Heart right ventricle (tissue), 16 donors: ENCODE results near the gene PPIG. TPM values are rescaled to one million over a fixed set of nuclear protein-coding genes. Genes with fewer than 3 reads are reported as not detected.

Experiments used
- ATAC-seq, 8 donors: fragments of 200-7000 bp; cut with Tn5 transposase; one replicate each; pipeline ENCODE4 v1.9.1; 2020; ENCODE audit warnings: mild to moderate bottlenecking in 8 of 8, moderate library complexity in 8 of 8, moderate number of reproducible peaks in 1 of 8
- DNase-seq, 2 donors: peaks; one replicate each; pipeline ENCODE4 v3.0.0-alpha.2; 2020
- H3K27ac ChIP-seq, 10 donors: fragments of 200-600 bp; sonication (generic) in 2 of 10; one replicate each; pipeline versions ENCODE4 v1.5.0 to v1.8.0; 2020 to 2022; ENCODE audit warnings: mild to moderate bottlenecking in 3 of 10
- H3K27me3 ChIP-seq, 7 donors: fragments of 200-600 bp; one replicate each; pipeline ENCODE4 v1.8.0; 2021 to 2022; ENCODE audit warnings: mild to moderate bottlenecking in 2 of 7
- H3K36me3 ChIP-seq, 9 donors: fragments of 200-600 bp; sonication (generic) in 1 of 9; one replicate each; pipeline versions ENCODE4 v1.5.0 to v1.8.0; 2020 to 2022; ENCODE audit warnings: mild to moderate bottlenecking in 2 of 9
- H3K4me1 ChIP-seq, 9 donors: fragments of 200-600 bp; sonication (generic) in 1 of 9; one replicate each; pipeline versions ENCODE4 v1.5.0 to v1.8.0; 2020 to 2022; ENCODE audit warnings: mild to moderate bottlenecking in 4 of 9
- H3K4me3 ChIP-seq, 10 donors: fragments of 200-600 bp; sonication (generic) in 2 of 10; one replicate each; pipeline versions ENCODE4 v1.5.0 to v1.8.0; 2020 to 2022; ENCODE audit warnings: mild to moderate bottlenecking in 7 of 10, moderate library complexity in 2 of 10
- H3K9me3 ChIP-seq, 11 donors: fragments of 200-600 bp in 10 of 11; sonication (generic) in 2 of 11; one replicate each; pipeline versions ENCODE4 v1.5.0 to v1.8.0; 2013 to 2022; ENCODE audit warnings: mild to moderate bottlenecking in 2 of 11, control low read depth in 1 of 11, moderate library complexity in 1 of 11
- CTCF ChIP-seq, 9 donors: fragments of 200-600 bp; sonication (generic) in 2 of 9; IDR thresholded peaks; one replicate each; pipeline versions ENCODE4 v1.5.0 to v1.8.0; 2021 to 2022; ENCODE audit warnings: antibody characterized with exemption in 9 of 9, mild to moderate bottlenecking in 5 of 9, moderate library complexity in 1 of 9
- WGBS, 2 donors: extraction: QIAGEN DNeasy Blood & Tissue Kit; methylation state at CpG; one replicate each; pipeline ENCODE4 v1.1.7; 2013; ENCODE audit warnings: inconsistent platforms in 1 of 2; 5-methylcytosine and 5-hydroxymethylcytosine counted together
- intact Hi-C, 10 donors: fragments of 100-400 bp; cut with DNase I; formaldehyde crosslinking; loops; one replicate each; pipeline versions ENCODE4 v1.11.1 to v1.14.2; 2022
- polyA plus RNA-seq, 2 donors: library from polyadenylated mRNA; stranded (reverse); fragments of 200-250 nt; gene quantifications; one replicate each; pipeline ENCODE4 v1.2.3, GENCODE V29; 2013
- total RNA-seq, 10 donors: library from RNA; stranded (reverse); fragmentation: NEBNext Ultra II Directional in 3 of 10; extraction: Animal tissue kit (Norgen Biotek cat#: 25700) in 3 of 10; gene quantifications; one replicate each; pipeline versions ENCODE4 v1.2.1 to v1.2.4, GENCODE V29; 2021 to 2023
- donor health status: Arrhythmogenic right ventricular cardiomyopathy.
- donor health status: ischemic (EF 13 %, LVEDD 7.1; RV severe dilation, severe dysfunction).
- donor health status: healthy with polysubstance abuse.
- donor health status: DM: no; HTN: yes; CAD: no.
- donor health status: DM: no; HTN: no; CAD: no.
- donor health status: ischemic (EF 25% LVEDD 6.9; RV normal size, moderate dysfunction).
- donor health status: ischemic (EF 25% LVEDD 5.7; RV mildly dilated, moderate dysfunction).
- donor health status: healthy.
- donor health status: DM: yes; HTN: yes; CAD: no.
- donor health status: Ischemic cardiomyopathy.
- donor health status: ischemic (EF 35%, LVEDD 5.7; RV mildly dilated, moderate dysfunction).
- donor health status: nonischemic (EF 11% LVEDD 7.7; RV severe dilation, severe dysfunction).
- donor health status: DM: yes; HTN: yes; CAD: no.
- donor health status: PGD.
- donor health status: ischemic (EF 29% LVEDD 5.4; RV normal size, mild dysfunction).
- donor health status: nonischemic (EF 23%, LVEDD 6.1; RV moderate dilation, normal function).

Gene PPIG
- total and polyA plus RNA-seq, 12 donors = 15.6 to 94.5 (median 40.9) TPM

- DNase-seq = no peak
- peaks cover 0 to 98% (median 20%) of the 10 kb centered on the region in 9 donors for H3K36me3 ChIP-seq
- intact Hi-C loops = no loop called here
- H3K4me1 ChIP-seq = no peaks in the 10 kb centered on the region
- no peak overlapping the region for H3K4me3 ChIP-seq
- no peak for ATAC-seq
- no peak for TF ChIP-seq CTCF (IDR thresholded peaks at IDR 0.05)
- 80 to 87% methylated on average over 1 of the region's 1 CpG for WGBS, 2 donors
- H3K27me3 ChIP-seq = no peaks in the 10 kb centered on the region
- H3K27ac ChIP-seq = no peak overlapping the region
- peaks cover 0 to 22% (median 0%) of the 10 kb centered on the region in 11 donors for H3K9me3 ChIP-seq
Measured at GRCh38 chr2:169620509-169620908, 36.4 kb downstream of the PPIG start.

GRCh38 chr2:169623235-169623634 is 39.1 kb downstream of the PPIG start:
- WGBS, 2 donors = 79 to 81% methylated on average over 4 of the region's 4 CpGs
- no peak for ATAC-seq

GRCh38 chr2:169625781-169626180 is 41.6 kb downstream of the PPIG start:
- ATAC-seq (no peak), DNase-seq (no peak)
- H3K4me1 ChIP-seq = no peaks in the 10 kb centered on the region
- no peak overlapping the region for H3K27ac ChIP-seq
- H3K27me3 ChIP-seq = no peaks in the 10 kb centered on the region
- WGBS, 2 donors = 79 to 87% methylated on average over 3 of the region's 3 CpGs
- TF ChIP-seq CTCF (IDR thresholded peaks at IDR 0.05) = no peak
- H3K36me3 ChIP-seq = peaks cover 0 to 90% (median 11%) of the 10 kb centered on the region in 9 donors
- no peaks in the 10 kb centered on the region for H3K9me3 ChIP-seq
- H3K4me3 ChIP-seq = no peak overlapping the region
- intact Hi-C loops = no loop called here

More at GRCh38 chr2:169623235-169623634, 39.1 kb downstream of the PPIG start:
- H3K36me3 ChIP-seq = peaks cover 0 to 97% (median 11%) of the 10 kb centered on the region in 9 donors
- no peak overlapping the region for H3K4me3 ChIP-seq
- H3K27ac ChIP-seq = no peak overlapping the region
- TF ChIP-seq CTCF (IDR thresholded peaks at IDR 0.05) = no peak
- intact Hi-C loops = no loop called here
- no peaks in the 10 kb centered on the region for H3K27me3 ChIP-seq
- H3K9me3 ChIP-seq = peaks cover 0 to 8% (median 0%) of the 10 kb centered on the region in 11 donors
- DNase-seq = no peak
- H3K4me1 ChIP-seq = no peaks in the 10 kb centered on the region

GRCh38 chr2:169636440-169637097 is 52.4 kb downstream of the PPIG start:
- 97 to 99% methylated on average over 8 of the region's 8 CpGs for WGBS, 2 donors
- no peaks in the 10 kb centered on the region for H3K27me3 ChIP-seq
- intact Hi-C loops = no loop called here
- no peaks in the 10 kb centered on the region for H3K9me3 ChIP-seq
- H3K4me3 ChIP-seq = no peak overlapping the region
- peaks cover 0 to 90% (median 48%) of the 10 kb centered on the region in 9 donors for H3K36me3 ChIP-seq
- H3K4me1 ChIP-seq = no peaks in the 10 kb centered on the region
- no peak for TF ChIP-seq CTCF (IDR thresholded peaks at IDR 0.05)
- ATAC-seq (no peak), DNase-seq (no peak)
- H3K27ac ChIP-seq = no peak overlapping the region
